Measurements from ENCODE around the gene KRT85.

KRT85 gene

DNA sequence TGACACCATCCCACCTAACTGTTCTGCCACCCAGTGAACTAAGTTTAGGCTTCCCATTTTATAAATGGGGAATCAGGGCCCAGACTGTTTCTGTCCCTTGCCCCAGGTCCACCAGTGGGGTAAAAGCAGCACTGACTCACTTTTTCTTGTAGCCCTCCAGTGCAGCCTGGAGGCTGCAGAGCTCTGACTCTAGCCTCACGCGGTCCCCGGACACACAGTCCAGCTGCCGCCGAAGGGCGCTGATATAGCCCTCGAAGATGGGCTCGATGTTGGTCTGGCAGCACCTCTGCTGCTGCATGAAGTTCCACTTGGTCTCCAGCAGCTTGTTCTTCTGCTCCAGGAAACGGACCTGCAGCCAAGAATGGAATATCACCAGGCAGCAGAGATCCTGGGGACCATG is 36.3 kb upstream of the KRT85 start:
- no peak for TF ChIP-seq CTCF (IDR thresholded peaks at IDR 0.05; ENCODE audit: insufficient read depth, low read length, poor library complexity, severe bottlenecking)
- H3K27me3 ChIP-seq (replicated peaks; ENCODE audit: control insufficient read depth, insufficient read depth, low read length) = peaks cover 4% of the 10 kb centered on the region

GRCh38 chr12:52402873-52403540 is 35.7 kb upstream of the KRT85 start:
- Histone ChIP-seq H3K27me3 (replicated peaks; ENCODE audit: control insufficient read depth, insufficient read depth, low read length) (peaks cover 4% of the 10 kb centered on the region), H3K36me3 (ENCODE audit: control insufficient read depth, insufficient read depth, low read length) (no peaks in the 10 kb centered on the region), H3K4me3 (replicated peaks; ENCODE audit: low read depth, low read length) (no peak overlapping the region)
- DNase-seq (ENCODE audit: extremely low read depth, insufficient read length) = no peak
- TF ChIP-seq CTCF (IDR thresholded peaks at IDR 0.05; ENCODE audit: insufficient read depth, low read length, poor library complexity, severe bottlenecking) = no peak

More for the DNA sequence above, 36.3 kb upstream of the KRT85 start:
- Histone ChIP-seq H3K36me3 (ENCODE audit: control insufficient read depth, insufficient read depth, low read length) (no peaks in the 10 kb centered on the region), H3K4me3 (replicated peaks; ENCODE audit: low read depth, low read length) (no peak overlapping the region)
- DNase-seq (ENCODE audit: extremely low read depth, insufficient read length) = no peak

- TF ChIP-seq CTCF (IDR thresholded peaks at IDR 0.05; ENCODE audit: insufficient read depth, low read length, poor library complexity, severe bottlenecking) = no peak
- Histone ChIP-seq H3K4me3 (replicated peaks; ENCODE audit: low read depth, low read length) (no peak overlapping the region), H3K36me3 (ENCODE audit: control insufficient read depth, insufficient read depth, low read length) (no peaks in the 10 kb centered on the region), H3K27me3 (replicated peaks; ENCODE audit: control insufficient read depth, insufficient read depth, low read length) (peaks cover 4% of the 10 kb centered on the region)
- DNase-seq (ENCODE audit: extremely low read depth, insufficient read length) = no peak
Observed at GRCh38 chr12:52402377-52402776, 35.1 kb upstream of the KRT85 start.

- Histone ChIP-seq H3K36me3 (ENCODE audit: control insufficient read depth, insufficient read depth, low read length) (no peaks in the 10 kb centered on the region), H3K27me3 (replicated peaks; ENCODE audit: control insufficient read depth, insufficient read depth, low read length) (peaks cover 4% of the 10 kb centered on the region), H3K4me3 (replicated peaks; ENCODE audit: low read depth, low read length) (no peak overlapping the region)
- TF ChIP-seq CTCF (IDR thresholded peaks at IDR 0.05; ENCODE audit: insufficient read depth, low read length, poor library complexity, severe bottlenecking) = no peak
- no peak for DNase-seq (ENCODE audit: extremely low read depth, insufficient read length)
Observed at GRCh38 chr12:52401926-52402325, 34.6 kb upstream of the KRT85 start.

- no peak for TF ChIP-seq CTCF (IDR thresholded peaks at IDR 0.05; ENCODE audit: insufficient read depth, low read length, poor library complexity, severe bottlenecking)
- no peak overlapping the region for H3K4me3 ChIP-seq (replicated peaks; ENCODE audit: low read depth, low read length)
- no peaks in the 10 kb centered on the region for H3K36me3 ChIP-seq (ENCODE audit: control insufficient read depth, insufficient read depth, low read length)
- no peak for DNase-seq (ENCODE audit: extremely low read depth, insufficient read length)
- H3K27me3 ChIP-seq (replicated peaks; ENCODE audit: control insufficient read depth, insufficient read depth, low read length) = peaks cover 4% of the 10 kb centered on the region
Observed at GRCh38 chr12:52401526-52401925, 34.2 kb upstream of the KRT85 start.

- Histone ChIP-seq H3K4me3 (replicated peaks; ENCODE audit: low read depth, low read length) (no peak overlapping the region), H3K36me3 (ENCODE audit: control insufficient read depth, insufficient read depth, low read length) (no peaks in the 10 kb centered on the region), H3K27me3 (replicated peaks; ENCODE audit: control insufficient read depth, insufficient read depth, low read length) (peaks cover 4% of the 10 kb centered on the region)
- DNase-seq (ENCODE audit: extremely low read depth, insufficient read length) = no peak
- no peak for TF ChIP-seq CTCF (IDR thresholded peaks at IDR 0.05; ENCODE audit: insufficient read depth, low read length, poor library complexity, severe bottlenecking)
Observed at GRCh38 chr12:52400906-52401305, 33.6 kb upstream of the KRT85 start.
